A549 (cell line): ENCODE data around the gene MT1B.

ENCODE experiments used
- BCL3 ChIP-seq: fragments of >200 bp; sonication (Bioruptor Twin); formaldehyde crosslinking; IDR thresholded peaks from 3 replicates; pipeline ENCODE4 v1.6.1; 2016
- CTCF ChIP-seq: fragments of >200 bp; sonication (Bioruptor Twin); formaldehyde crosslinking; IDR thresholded peaks from 3 replicates; pipeline ENCODE4 v1.5.1; 2016
- HEYL ChIP-seq: fragments of 250-450 bp; sonication (Bioruptor Pico); IDR thresholded peaks from 2 replicates; pipeline ENCODE4 v1.8.0; 2021; ENCODE audit warnings: mild to moderate bottlenecking, moderate library complexity
- JUN ChIP-seq, 2 experiments: fragments of >200 bp; sonication (Bioruptor Twin); formaldehyde crosslinking; IDR thresholded peaks; 2 replicates in 1 of 2; 3 replicates in 1 of 2; pipeline ENCODE4 v1.6.1; 2016 to 2017
- MAX ChIP-seq: IDR thresholded peaks from 2 replicates; pipeline ENCODE4 v1.6.1; 2012
- MYC ChIP-seq: IDR thresholded peaks from 2 replicates; pipeline ENCODE4 v1.6.1; 2012; ENCODE audit warnings: mild to moderate bottlenecking, inconsistent platforms, low read length, improper control_type of control experiment, borderline replicate concordance
- NR3C1 ChIP-seq: fragments of >200 bp; sonication (Bioruptor Twin); formaldehyde crosslinking; IDR thresholded peaks from 3 replicates; pipeline ENCODE4 v1.6.1; 2017

GRCh38 chr16:56620339-56620897 lies 31.3 kb upstream of the MT1B start:
- TF ChIP-seq BCL3 = no peak
- no peak for TF ChIP-seq CTCF
- no peak for TF ChIP-seq NR3C1
- TF ChIP-seq JUN (IDR thresholded peaks at IDR 0.05) = no peak
- TF ChIP-seq MAX = no peak
- no peak for TF ChIP-seq HEYL
- TF ChIP-seq MYC = no peak
